RWPE2 (cell line): ENCODE data around the gene STX16.

ENCODE experiments used
- ATAC-seq: fragments of 200-7000 bp; cut with Tn5 transposase; 3 replicates; pipeline ENCODE4 v1.9.1; 2021; ENCODE audit warnings: low read depth
- DNase-seq: peaks from one replicate; pipeline ENCODE4 v3.0.0-alpha.2; 2020; ENCODE audit warnings: low spot score
- H3K27ac ChIP-seq: fragments of 450-650 bp; 2 replicates; pipeline ENCODE4 v1.5.1; 2017; ENCODE audit warnings: mild to moderate bottlenecking; ENCODE audit not compliant: poor library complexity, severe bottlenecking
- H3K27me3 ChIP-seq: fragments of 250-450 bp; sonication (Bioruptor Pico); 2 replicates; pipeline ENCODE4 v1.5.1; 2021; ENCODE audit warnings: mild to moderate bottlenecking, moderate library complexity; ENCODE audit not compliant: insufficient read depth, poor library complexity, severe bottlenecking
- H3K36me3 ChIP-seq: fragments of 250-450 bp; sonication (Bioruptor Pico); 2 replicates; pipeline ENCODE4 v1.5.1; 2020; ENCODE audit warnings: low read depth, mild to moderate bottlenecking, moderate library complexity
- H3K4me1 ChIP-seq: fragments of 250-450 bp; sonication (Bioruptor Pico); 2 replicates; pipeline ENCODE4 v1.5.1; 2021; ENCODE audit warnings: mild to moderate bottlenecking, moderate library complexity; ENCODE audit not compliant: insufficient read depth, poor library complexity, severe bottlenecking
- H3K4me3 ChIP-seq: fragments of 250-450 bp; sonication (Bioruptor Pico); 2 replicates; pipeline ENCODE4 v1.5.1; 2021; ENCODE audit warnings: mild to moderate bottlenecking, moderate library complexity; ENCODE audit not compliant: severe bottlenecking
- H3K9me3 ChIP-seq: fragments of 250-450 bp; sonication (Bioruptor Pico); 2 replicates; pipeline ENCODE4 v1.5.1; 2021; ENCODE audit warnings: mild to moderate bottlenecking, moderate library complexity; ENCODE audit not compliant: severe bottlenecking
- TF ChIP-seq, protein P1 (sequence below): fragments of 450-650 bp; IDR thresholded peaks from one replicate; pipeline ENCODE4 v1.5.1; 2017; ENCODE audit warnings: mild to moderate bottlenecking, moderate library complexity; ENCODE audit not compliant: poor library complexity, severe bottlenecking

STX16 gene

DNA sequence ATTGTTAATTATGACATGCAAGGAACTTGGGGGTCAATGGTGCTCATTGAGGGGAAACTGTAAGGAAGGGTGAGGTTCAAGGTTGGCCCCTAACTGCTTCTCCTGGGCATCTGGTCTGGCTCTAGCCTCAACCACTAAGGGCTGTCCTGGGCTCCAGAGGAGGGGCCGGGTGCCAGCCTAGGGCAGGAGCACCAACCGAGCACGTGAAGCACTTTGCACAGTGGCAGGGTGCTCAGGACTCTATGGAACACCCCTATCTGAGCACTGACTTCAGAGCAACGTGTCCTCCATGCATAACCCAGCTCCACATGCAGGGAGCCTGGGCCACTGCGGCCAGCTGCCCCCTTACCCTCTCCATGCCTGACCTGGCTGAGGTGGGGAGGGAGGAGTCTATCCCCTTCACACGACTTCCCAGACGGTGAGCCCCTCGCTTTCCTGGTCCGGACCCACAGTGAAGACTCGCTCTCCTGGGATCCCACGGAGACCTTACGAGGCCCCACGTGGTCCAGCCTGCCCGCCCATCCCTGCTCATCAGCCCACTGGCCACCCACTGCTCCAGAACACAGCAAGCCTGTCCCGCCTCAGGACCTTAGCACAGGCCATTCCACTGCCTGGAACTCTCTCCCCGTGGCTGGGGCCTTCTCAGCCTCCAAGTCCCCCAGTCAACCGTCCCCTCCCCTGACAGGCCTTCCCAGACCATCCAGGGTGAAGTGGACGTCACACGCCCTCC, 40.8 kb upstream of the STX16 start:
- Histone ChIP-seq H3K36me3 (no peaks in the 10 kb centered on the region), H3K27me3 (no peaks in the 10 kb centered on the region), H3K27ac (no peak overlapping the region), H3K9me3 (no peaks in the 10 kb centered on the region), H3K4me1 (no peaks in the 10 kb centered on the region), H3K4me3 (no peak overlapping the region)
- TF ChIP-seq, protein P1, sequence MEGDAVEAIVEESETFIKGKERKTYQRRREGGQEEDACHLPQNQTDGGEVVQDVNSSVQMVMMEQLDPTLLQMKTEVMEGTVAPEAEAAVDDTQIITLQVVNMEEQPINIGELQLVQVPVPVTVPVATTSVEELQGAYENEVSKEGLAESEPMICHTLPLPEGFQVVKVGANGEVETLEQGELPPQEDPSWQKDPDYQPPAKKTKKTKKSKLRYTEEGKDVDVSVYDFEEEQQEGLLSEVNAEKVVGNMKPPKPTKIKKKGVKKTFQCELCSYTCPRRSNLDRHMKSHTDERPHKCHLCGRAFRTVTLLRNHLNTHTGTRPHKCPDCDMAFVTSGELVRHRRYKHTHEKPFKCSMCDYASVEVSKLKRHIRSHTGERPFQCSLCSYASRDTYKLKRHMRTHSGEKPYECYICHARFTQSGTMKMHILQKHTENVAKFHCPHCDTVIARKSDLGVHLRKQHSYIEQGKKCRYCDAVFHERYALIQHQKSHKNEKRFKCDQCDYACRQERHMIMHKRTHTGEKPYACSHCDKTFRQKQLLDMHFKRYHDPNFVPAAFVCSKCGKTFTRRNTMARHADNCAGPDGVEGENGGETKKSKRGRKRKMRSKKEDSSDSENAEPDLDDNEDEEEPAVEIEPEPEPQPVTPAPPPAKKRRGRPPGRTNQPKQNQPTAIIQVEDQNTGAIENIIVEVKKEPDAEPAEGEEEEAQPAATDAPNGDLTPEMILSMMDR, result no peak
- ATAC-seq (no peak), DNase-seq (no peak)

DNA sequence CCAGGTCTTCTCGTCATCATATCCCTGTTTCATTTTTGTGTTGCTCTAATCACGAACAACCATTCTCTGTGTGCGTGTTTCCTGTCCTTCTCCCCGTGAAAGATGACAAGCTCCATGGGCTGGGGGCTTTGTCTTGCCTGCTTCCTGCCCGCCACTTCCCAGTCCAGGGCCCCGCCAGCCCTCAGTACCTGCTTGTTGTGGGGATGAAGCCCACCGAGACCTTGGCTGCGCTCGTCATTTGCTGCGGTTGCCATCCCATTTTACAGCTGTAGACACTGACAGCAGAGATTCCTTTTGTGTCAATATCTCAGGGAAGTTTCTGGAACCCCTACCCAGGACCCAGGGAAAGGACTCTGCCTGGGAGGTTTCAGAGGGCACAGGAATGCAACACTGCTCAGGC, 40.3 kb upstream of the STX16 start:
- no peak for DNase-seq
- H3K36me3 ChIP-seq, result no peaks in the 10 kb centered on the region
- no peaks in the 10 kb centered on the region for H3K4me1 ChIP-seq
- H3K4me3 ChIP-seq, result no peak overlapping the region
- H3K9me3 ChIP-seq, result no peaks in the 10 kb centered on the region
- TF ChIP-seq, protein P1, result no peak
- ATAC-seq, result no peak
- H3K27me3 ChIP-seq, result no peaks in the 10 kb centered on the region
- no peak overlapping the region for H3K27ac ChIP-seq

DNA sequence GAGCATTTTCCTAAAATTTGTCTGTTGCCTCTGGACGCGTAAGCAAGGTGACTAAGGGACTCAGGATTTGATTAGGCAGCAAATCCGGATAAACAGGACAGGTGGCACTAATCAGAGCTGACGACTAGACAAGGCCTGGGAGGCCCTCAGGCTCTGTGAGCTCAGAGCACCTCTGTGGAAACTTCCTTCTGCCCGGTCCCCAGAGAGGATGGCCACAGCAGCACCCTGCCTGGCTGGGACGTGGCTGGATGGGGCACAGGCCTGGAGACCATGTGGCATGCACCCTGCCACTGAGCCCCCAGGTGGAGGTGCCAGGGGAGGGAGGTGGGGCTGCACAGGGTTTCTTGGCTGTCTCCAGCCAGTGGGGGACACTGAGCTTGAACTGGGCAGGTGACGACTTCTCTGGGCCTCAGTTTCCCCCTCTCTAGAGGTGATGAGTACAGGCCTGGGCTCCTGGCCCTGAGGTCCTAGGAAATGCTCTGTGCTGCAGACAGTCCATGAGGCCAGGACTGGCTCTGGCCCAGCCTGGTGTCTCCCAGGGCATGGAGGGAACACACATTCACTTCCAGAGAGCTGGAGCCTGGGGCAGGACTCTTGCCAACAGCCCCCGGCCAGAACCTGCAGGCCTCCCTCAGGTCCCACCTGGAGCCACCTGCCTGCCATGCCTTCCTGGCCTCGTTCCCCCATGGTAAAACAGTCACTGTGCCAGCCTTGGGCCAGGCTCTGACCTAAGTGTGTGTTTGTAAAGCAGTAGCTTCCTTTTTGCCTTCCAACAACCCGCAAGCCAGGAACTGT, 39.6 kb upstream of the STX16 start:
- ATAC-seq, result peak; percentile 16
- no peak overlapping the region for H3K27ac ChIP-seq
- DNase-seq, result no peak

DNA sequence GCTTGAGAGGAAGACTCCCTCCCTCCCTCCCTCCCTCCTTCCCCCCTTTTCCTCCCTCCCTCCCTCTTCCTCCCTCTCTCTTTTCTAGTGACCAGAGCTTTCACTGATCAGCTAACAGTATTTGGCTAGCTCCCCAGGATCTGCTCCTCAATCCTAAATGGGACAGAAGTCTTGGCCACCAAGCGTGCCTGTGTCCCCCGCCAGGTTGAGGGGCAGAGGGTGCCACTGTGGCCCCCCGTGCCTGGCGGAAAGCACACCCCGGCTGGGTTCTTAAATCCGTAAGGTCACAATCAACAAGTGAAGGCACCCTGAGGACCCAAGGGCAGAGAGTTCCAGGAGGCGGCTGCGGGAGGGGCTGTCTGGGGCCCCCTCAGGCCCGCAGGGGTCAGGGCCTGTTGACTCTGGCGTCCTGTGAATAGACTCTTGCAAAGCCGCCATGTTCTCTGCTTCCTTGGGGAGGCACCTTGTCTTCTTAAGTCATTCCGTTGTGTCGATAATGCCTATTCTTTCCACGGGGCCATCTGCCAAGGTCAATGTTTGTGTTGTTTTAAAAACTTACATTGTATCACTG, 38.9 kb upstream of the STX16 start:
- TF ChIP-seq, protein P1, result no peak

More for the DNA sequence above, 39.6 kb upstream of the STX16 start:
- H3K27me3 ChIP-seq, result no peaks in the 10 kb centered on the region
- TF ChIP-seq, protein P1, result no peak
- H3K9me3 ChIP-seq, result no peaks in the 10 kb centered on the region
- no peaks in the 10 kb centered on the region for H3K36me3 ChIP-seq
- H3K4me1 ChIP-seq, result no peaks in the 10 kb centered on the region
- no peak overlapping the region for H3K4me3 ChIP-seq

More for the DNA sequence above, 38.9 kb upstream of the STX16 start:
- Histone ChIP-seq H3K9me3 (no peaks in the 10 kb centered on the region), H3K36me3 (no peaks in the 10 kb centered on the region), H3K27me3 (no peaks in the 10 kb centered on the region), H3K4me1 (no peaks in the 10 kb centered on the region), H3K4me3 (no peak overlapping the region), H3K27ac (no peak overlapping the region)
- DNase-seq (no peak), ATAC-seq (no peak)
